ENCODE measurements around the gene STAT5B. TPM values are rescaled to one million over a fixed set of nuclear protein-coding genes. Genes with fewer than 3 reads are reported as not detected.

Gene STAT5B
- total RNA-seq, 4 donors from 2014 or later, result 72.1 to 187 (median 144) TPM

- Histone ChIP-seq H3K36me3 (no peaks in the 10 kb centered on the region), H3K27ac (peak overlapping the region; percentile 13 to 36), H3K4me1 (peaks cover 0 to 16% of the 10 kb centered on the region in 2 donors), H3K9me3 (no peaks in the 10 kb centered on the region), H3K27me3 (peaks cover 6 to 20% of the 10 kb centered on the region in 2 donors), H3K4me3 (peak overlapping the region; percentile 31 to 32)
- peak; percentile 50 to 74 for DNase-seq
- intact Hi-C loops (cut with DNase I; ENCODE audit: low total_unique reads), result no loop called here
- TF ChIP-seq CTCF (IDR thresholded peaks at IDR 0.05) (peak; percentile 51 to 87 (median 82)), POLR2A (IDR thresholded peaks at IDR 0.05) (peak in 1 of 2 donors; percentile 33)
These were observed 92.2 kb downstream of the STAT5B start for GRCh38 chr17:42183741-42184711.

GRCh38 chr17:42182927-42183734 lies 93.1 kb downstream of the STAT5B start:
- no peak for DNase-seq

GRCh38 chr17:42181851-42182207 lies 94.4 kb downstream of the STAT5B start:
- H3K9me3 ChIP-seq, result no peaks in the 10 kb centered on the region
- H3K36me3 ChIP-seq, result no peaks in the 10 kb centered on the region
- no peak for DNase-seq
- peaks cover 6 to 20% of the 10 kb centered on the region in 2 donors for H3K27me3 ChIP-seq
- intact Hi-C loops (cut with DNase I; ENCODE audit: low total_unique reads), result no loop called here
- peaks cover 0 to 16% of the 10 kb centered on the region in 2 donors for H3K4me1 ChIP-seq
- no peak overlapping the region for H3K27ac ChIP-seq
- no peak overlapping the region for H3K4me3 ChIP-seq
- no peak for TF ChIP-seq POLR2A (IDR thresholded peaks at IDR 0.05)
- no peak for TF ChIP-seq CTCF (IDR thresholded peaks at IDR 0.05)

More at GRCh38 chr17:42182927-42183734, 93.1 kb downstream of the STAT5B start:
- peaks cover 6 to 20% of the 10 kb centered on the region in 2 donors for H3K27me3 ChIP-seq
- no peaks in the 10 kb centered on the region for H3K36me3 ChIP-seq
- H3K9me3 ChIP-seq, result no peaks in the 10 kb centered on the region
- intact Hi-C loops (cut with DNase I; ENCODE audit: low total_unique reads), result no loop called here
- TF ChIP-seq CTCF (IDR thresholded peaks at IDR 0.05), result no peak
- TF ChIP-seq POLR2A (IDR thresholded peaks at IDR 0.05), result no peak
- no peak overlapping the region for H3K27ac ChIP-seq
- no peak overlapping the region for H3K4me3 ChIP-seq
- peaks cover 0 to 16% of the 10 kb centered on the region in 2 donors for H3K4me1 ChIP-seq

GRCh38 chr17:42180922-42181850 lies 95.0 kb downstream of the STAT5B start, which contains the start of gene KCNH4:
KCNH4 (minus strand) TSS chr17:42181142; CDS start chr17:42180945, 197 bp downstream.
- no peaks in the 10 kb centered on the region for H3K9me3 ChIP-seq
- peaks cover 6 to 20% of the 10 kb centered on the region in 2 donors for H3K27me3 ChIP-seq
- peak within 1 kb of the TSS; percentile 14 to 19 for H3K4me3 ChIP-seq
- DNase-seq, result peak; percentile 52 to 54
- H3K4me1 ChIP-seq, result peaks cover 0 to 16% of the 10 kb centered on the region in 2 donors
- H3K27ac ChIP-seq, result no peak within 1 kb of the TSS
- TF ChIP-seq POLR2A (IDR thresholded peaks at IDR 0.05) (no peak), CTCF (IDR thresholded peaks at IDR 0.05) (peak in 3 of 4 experiments; percentile 30 to 58 (median 44))
- intact Hi-C loops (cut with DNase I; ENCODE audit: low total_unique reads), result no loop called here
- H3K36me3 ChIP-seq, result no peaks in the 10 kb centered on the region
